ENCODE results near the gene CFAP298.
A peak's percentile ranks its signal among the peaks of the same experiment; 100 is the strongest.

CFAP298 gene

DNA sequence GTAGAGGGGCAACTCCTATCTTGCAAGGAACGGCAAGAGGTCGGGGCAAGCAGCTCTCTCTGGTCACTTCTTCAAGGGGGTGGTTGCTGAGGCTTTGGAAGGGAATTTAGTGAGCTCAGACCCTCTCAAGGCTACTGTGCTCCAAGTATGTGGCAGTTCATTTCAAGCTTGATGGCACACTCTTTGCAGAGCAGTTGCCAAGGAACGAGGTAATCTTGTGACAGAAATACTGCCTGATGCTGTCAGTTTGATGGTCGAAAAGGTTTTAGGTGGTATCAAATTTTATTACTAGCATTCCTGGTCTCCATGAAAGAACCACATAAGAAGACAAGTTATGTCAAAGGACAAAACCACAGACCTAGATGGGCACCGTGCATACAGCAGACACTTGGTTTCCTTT, 13.1 kb downstream of the CFAP298 start:
- DNase-seq (ENCODE audit: low spot score), result no peak

DNA sequence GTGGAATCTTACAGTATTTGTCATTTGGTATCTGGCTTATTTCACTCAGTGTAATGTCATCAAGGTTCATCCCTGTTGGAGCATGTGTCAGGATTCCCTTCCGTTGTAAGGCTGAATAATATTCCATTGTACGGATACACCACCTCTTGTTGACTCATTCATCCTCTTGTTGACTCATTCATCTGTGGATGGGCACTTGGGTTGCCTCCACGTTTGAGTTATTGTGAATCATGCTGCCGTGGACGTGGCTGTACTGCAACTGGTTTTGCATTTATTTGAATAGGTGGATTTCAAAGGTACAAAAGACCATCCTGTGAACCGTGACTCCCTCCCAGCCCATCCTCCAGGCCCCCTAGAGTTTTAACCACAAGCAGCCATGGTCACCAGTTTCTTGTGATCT, 15.0 kb downstream of the CFAP298 start:
- peak; percentile 39 for DNase-seq (ENCODE audit: low spot score)

DNA sequence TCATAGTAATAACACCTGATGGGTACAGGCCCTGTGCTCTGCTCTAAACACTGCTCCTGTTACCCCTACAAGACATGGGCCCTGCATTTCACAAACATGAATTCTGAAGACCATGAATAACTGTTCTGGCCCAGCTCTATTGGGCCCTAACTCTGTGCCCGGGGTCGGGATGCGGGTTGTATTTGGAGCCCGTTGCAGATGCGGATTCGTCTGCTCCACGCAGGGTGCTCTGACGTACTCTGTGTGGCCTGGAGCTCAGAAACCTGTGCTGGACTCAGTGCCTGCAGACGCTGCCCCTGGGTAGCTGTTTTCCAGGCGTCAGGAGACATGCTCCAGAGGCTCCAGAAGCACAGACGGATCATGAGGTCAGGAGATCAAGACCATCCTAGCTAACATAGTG, 16.7 kb downstream of the CFAP298 start:
- DNase-seq (ENCODE audit: low spot score), result no peak

DNA sequence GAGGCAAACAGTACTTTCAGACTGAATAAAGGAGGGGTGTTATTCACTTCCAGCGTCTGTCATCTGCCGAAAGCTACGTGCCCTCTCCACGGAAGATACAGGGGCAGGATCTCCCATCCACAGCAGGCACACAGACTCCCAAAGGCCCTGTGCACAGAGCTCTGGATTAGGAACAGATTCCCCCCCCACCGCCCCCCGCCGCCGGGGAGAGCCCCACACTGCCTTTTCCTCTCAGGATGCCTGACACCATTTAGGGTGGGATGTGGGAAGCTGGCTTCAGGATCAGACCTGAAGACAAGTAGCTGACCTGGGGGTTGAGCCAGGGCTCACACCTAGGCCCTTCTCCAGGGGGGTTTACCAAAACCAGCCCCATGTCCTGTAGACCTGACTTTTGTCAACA, 18.5 kb downstream of the CFAP298 start:
- DNase-seq (ENCODE audit: low spot score), result no peak

DNA sequence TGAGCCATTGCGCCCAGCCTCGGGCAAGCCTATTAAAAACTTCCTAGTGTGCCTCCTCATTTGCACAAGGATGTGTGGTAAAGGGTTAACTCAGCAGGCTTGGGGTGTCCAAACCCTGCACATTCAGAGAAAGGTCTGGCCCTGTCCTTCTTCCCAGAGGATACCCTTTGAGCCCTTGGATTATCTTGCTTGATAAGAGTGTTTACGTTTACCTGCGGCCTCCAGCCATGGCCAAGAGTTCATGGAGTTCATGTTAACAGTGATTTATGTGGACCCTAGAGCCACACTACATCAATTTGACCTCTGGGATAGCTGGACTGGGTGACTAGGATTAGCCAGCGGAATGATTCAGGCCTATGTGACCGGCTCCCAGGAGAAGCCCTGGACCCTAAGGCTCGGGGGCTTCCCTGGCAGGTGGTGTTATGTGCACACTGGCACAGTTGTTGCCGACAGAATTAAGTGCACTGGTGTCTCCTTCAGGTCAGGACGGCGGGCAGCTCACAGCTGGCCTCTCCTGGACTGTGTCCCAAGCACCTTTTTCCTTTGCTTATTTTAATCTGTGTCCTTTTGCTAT, 19.2 kb downstream of the CFAP298 start:
- no peak for DNase-seq (ENCODE audit: low spot score)

DNA sequence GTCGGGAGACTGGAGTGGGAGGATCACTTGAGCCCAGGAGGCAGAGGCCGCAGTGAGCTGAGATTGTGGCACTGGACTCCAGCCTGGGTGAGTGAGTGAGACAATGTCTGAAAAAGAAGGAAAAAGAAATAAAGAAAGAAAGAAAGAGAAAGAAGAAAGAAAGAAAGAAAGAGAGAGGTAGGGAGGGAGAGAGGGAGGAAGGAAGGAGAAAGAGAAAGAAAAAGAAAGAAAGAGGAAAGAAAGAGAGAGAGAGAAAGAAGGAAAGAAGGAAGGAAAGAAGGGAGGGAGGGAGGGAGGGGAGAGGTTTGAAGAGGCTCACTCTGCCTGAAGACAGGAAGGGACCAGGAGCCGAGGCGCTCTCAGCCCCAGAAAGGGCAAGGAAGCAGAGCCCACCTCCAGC, 22.0 kb downstream of the CFAP298 start:
- DNase-seq (ENCODE audit: low spot score), result no peak

DNA sequence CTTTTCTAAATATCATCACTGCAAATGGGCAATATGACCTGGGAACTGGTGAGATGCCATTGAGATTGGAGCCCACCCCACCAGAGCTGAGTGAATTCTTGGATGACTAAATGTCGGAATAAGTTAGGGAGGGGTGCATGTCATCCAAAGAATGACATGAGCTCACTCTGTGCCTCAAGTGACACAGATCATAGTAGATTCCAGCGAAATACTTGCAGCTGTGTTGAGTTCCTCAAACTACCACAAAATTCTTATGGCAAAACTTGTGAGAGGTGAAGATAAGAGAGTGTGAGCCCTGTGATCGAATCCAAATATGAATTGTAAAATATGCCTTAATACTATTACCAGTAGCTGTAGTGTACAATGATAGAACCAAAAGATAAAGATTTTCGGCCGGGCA, 24.5 kb downstream of the CFAP298 start:
- no peak for DNase-seq (ENCODE audit: low spot score)

DNA sequence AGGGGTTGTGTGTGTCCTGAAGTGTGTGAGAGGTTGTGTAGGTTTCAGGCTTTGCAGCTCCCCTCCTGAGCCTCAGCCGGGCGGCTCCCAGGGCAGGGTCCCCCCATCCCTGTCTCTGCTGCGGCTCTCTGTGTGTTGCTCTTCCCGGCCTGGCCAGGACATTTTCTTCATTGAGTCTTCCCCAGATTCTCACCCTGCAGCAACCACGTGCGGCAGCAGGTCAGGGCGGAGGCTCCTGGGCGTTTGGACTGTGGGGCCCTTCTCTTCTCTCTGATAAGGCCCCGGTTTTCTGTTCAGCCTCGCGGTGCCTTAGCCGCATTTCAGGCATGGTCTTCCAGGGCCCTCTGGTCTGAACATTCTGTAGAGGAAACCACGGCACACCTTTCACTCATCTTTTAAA, 25.1 kb downstream of the CFAP298 start:
- no peak for DNase-seq (ENCODE audit: low spot score)

DNA sequence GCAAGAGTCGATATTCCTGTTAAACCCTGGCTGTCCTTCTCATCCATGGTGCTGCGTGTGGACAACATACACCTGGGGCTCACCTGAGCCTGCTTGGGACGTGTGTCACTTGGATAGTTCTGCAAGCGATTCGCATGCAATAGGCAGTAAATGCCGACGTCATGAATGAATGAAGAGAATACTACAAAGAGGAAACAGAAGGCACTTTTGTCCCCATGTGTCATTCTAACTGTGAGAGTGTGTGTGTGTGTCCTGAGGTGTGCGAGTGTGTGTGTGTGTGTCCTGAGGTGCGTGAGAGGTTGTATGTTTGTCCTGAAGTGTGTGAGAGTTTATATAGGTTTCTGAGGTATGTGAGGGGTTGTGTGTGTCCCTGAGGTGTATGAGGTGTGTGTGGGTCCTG, 26.2 kb downstream of the CFAP298 start:
- DNase-seq (ENCODE audit: low spot score), result no peak

DNA sequence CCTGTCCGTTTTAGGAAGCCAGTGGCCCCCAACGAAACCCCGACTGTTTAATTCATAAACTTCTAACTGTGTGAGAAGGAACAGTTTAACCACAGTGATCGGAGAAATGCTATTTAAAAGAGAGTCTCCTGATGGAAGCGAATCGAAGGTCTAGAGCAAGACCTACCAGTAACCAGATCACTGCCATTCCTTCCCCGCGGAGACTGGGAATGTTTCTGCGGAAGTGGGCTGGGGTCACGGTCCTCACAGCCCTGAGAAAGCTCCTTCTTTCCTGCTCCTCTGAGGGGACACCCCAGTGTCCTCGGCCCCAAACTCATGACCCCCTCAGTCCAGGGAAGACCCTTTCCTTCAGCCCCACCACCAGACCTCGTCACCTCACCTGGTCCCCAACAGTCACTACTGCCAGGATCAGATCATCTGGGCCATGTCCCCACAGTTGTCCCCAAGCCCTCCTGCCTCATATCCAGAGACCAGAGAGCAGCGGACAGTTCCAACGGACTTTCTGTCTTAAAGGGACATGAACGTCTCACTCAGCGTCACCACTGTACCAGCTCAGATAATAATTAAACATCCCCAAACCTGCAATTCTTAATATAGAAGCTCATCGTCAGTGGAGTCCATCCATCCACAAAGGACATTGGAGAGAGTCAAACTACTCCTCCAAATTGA, 27.0 kb downstream of the CFAP298 start, which contains the start of gene TCP10L:
TSS of gene TCP10L (minus strand) at position 482 of the 669 bp plus-strand sequence. CDS start 1,219 bp downstream, outside the sequence.
- DNase-seq (ENCODE audit: low spot score), result no peak

DNA sequence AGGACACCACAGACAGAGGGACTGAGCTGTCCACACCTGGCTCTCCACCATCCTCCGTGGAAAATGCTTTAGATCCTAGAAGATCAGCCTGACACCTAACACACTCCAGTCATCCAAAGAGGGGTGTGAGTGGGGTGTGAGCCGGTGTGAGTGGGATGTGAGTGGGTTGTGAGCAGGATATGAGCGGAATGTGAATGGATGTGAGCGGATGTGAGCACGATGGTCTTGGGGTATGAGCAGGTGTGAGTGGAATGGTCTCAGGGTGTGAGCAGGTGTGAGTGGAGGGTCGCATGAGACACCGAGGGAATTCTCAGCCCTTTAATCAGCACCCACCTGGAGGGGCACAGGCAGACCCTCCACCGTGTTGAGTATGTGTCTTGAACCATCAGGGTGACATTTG, 27.7 kb downstream of the CFAP298 start:
- DNase-seq (ENCODE audit: low spot score), result no peak

DNA sequence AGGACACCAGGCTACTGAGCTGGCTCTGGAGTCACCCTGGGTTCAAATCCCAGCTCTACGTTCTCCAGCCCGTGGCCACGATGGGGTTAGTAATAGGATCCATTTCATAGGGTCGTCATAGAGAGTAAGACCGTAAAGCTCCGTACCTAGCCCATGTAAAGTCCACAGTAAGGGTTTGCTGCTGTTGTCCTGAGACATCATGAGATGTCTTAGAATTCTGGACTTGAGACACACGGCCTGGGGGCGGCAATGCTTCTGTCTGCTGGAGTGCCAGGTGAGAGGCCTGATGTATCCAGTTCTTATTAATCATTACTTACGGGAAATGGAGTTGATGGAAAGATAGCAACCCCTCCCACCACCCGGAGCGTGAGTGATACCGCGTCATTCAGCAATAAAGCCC, 30.4 kb downstream of the CFAP298 start:
- DNase-seq (ENCODE audit: low spot score), result no peak

DNA sequence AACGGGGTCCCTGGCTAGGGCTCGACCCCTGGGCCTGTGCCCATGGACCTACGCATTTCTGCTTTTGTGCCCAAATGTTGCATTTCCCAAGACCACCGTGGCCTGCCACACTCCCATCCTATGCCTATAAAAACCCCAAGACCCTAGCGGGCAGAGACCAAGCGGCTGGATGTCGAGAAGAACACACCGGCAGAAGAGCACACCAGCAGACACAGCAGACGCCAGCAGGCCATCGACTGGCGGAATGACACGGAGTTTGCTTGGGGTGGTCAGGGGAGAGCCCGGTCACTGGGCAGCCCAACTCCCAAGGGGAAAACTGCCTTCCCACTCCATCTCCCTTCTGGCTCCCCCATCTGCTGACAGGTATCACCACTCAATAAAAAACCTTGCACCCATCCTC, 31.2 kb downstream of the CFAP298 start:
- no peak for DNase-seq (ENCODE audit: low spot score)

DNA sequence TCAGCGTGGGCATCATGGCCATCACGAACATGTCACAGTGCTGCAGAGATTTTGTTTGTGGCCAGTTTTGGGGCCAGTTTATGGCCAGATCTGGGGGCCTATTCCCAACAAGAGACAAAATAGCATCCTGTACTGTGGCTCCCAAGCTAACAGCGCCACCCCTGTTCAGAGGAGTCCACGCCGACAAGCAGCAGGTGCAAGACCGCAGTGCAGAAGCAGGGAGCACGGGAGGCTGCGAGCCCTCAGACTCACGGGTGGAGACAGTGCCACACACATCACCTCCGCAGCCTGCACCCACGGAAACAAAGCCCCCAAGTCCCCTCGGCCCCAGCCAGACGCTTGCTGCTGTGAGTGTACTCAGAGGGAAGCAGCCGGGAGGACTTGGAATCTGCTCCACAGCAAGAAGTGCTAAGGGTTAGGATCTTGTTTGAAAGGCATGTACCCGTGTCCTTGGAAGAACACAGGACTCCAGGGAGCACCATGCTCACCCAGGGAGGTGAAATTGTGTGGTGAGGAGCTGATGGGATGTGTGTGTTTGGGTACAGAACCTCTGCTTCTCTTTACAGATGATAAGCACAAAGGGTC, 34.0 kb downstream of the CFAP298 start:
- no peak for DNase-seq (ENCODE audit: low spot score)

DNA sequence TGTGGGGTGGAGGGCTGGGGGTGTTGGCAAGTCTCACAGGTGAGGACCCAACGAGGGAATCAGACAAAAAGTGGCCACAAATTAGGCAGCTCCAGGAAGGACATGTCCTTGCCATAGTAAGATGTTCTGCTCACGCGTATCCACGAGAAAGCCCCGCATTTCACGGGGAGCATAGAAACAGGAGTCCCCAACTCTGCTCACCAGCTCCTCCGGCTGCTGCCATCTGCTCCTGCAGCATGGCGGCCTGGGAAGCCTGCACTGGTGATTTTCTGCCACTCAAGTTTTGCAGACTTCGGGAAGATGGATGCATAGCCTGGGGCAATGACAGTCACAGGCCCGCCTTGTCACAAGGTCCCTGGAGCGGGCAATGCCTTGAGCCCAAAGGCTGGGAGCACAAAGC, 36.2 kb downstream of the CFAP298 start:
- no peak for DNase-seq (ENCODE audit: low spot score)

DNA sequence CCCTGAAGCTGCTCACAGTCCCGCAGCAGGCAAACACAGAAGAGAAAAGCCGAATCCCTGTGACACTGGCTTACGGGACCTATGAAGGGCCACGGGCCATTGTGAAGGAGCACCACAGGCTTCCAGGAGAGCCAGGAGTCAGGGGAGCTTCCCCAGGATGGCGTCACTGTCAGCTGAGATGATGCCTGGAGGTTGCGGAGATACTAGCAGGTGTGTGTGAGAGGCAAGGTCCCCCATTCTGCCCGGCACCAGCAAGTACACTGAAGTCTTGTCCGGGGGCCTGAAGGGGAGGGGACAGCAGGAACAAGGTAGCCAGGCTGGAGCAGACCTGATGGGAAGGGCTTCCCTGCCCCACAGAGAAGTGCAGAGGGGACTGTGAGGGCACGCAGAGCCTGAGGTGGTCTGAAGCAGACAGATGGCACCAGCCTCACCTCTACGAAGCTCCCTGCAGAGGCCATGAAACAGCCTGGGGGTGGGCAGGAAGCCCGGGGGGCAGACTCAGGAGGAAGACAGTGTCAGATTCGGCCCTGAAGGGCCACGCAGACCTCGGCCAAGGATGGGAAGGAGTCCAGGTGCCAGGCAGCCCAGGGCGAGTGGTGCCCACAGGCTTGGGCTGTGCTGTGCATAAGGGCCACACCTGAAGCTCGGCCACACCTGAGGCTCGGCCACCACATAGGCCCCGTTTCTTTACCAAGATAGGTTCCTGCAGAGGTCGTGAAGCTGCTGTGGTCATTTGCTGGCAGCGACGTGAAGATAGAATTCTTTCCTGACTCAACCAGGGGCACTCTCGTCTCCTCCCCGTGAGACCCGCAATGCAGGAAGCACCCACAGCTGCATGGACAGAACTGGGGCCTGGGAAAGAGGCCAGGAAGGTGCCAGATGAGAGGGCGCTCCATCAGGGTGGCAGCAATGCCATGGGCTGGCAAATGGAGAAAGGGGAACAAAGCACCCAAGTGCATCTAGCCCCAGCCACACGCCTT, 36.9 kb downstream of the CFAP298 start:
- DNase-seq (ENCODE audit: low spot score), result no peak

DNA sequence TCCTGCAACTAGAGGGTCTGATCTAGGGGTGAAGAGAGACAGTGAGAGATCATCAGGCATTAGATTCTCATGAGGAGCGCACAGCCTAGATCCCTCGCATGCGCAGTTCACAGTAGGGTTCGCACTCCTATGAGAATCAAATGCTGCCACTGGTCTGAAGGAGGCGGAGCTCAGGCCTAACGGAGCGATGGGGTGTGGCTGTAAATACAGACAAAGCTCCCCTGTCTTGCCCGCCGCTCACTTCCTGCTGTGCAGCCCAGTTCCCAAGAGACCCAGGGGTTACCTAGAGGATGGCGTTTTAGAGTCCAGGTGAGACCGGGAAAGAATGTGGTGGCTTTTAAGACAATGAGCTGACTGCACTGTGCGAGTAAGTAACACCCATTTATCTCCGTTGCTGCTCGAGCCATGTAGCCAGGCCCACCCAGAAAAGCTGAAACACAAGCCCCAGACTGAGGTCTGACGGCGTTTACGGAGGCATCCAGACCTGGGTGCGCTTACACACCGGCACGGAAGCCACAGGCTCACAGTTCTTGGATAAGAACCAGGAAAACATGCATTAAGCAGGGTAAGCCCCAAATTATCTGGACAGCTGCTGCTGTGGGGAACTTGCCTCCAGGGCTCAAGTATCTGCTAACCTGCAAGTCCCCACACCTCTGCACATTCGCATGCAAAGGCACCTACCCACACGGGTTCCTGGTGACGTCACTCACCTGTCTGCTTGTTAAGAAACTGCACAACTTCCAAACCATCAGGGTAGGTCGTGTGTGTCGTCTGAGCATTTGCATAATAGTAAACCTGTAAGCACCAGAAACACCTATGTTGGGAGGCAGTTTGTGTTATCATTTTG, 39.4 kb downstream of the CFAP298 start:
- no peak for DNase-seq (ENCODE audit: low spot score)

DNA sequence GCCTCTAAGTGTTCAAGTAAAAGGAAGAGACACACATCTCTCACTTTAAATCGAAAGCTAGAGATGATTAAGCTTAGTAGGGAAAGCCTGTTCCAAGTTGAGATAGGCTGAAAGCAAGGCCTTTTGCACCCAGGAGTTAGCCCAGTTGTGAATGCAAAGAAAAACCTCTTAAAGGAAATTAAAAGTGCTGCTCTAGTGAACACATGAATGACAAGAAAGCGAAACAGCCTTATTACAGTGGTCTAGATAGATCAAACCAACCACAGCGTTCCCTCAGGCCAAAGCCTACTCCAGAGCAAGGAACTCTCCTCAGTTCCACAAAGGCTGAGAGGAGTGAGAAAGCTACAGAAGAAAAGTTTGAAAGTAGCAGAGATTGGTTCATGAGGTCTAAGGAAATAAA, 41.7 kb downstream of the CFAP298 start:
- DNase-seq (ENCODE audit: low spot score), result no peak

DNA sequence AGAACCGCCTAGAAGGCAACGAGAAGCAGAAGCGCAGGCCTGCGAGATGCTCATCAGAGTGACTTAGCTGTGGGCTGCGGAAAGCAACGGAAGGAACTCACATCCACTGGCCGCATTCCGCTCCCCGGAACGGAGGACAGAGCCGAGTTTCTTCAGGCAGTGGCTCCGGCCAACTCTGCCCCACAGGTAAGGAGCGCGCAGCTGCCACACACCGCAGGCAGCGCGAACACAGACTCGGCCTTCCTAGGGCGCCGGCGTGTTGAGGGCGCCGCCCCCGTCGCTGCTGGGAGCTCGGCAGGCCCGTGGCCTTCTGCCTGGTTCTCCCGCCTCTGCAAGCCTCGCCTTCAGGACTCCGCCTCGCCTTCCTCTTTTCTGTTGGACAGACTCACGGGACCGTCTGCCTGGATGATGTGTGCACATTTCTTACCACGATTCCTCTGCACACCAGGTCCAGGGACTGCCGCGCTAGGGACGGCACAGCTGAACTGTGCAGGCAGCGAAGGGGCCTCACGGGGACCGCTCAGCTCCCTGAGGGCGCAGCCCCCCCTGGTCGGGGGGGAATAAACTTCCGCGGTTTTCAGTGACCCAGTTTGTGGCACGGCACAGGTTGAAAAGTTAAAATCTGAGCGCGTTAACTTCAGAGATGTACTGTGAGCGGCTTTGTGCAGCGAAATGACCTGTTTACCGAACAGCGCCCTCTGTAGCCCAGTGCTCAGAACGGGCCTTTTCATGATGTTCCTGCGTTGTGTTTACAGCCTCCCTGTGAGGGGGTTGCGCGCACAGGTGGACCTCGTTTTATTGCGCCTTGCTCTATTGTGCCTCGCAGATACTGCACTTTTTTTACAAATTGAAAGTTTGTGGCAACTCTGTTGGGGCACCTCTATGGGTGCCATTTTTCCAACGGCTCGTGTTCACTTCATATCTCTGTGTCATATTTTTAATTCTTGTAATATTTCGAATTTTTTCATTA, 42.6 kb downstream of the CFAP298 start:
- peak; percentile 81 for DNase-seq (ENCODE audit: low spot score)

DNA sequence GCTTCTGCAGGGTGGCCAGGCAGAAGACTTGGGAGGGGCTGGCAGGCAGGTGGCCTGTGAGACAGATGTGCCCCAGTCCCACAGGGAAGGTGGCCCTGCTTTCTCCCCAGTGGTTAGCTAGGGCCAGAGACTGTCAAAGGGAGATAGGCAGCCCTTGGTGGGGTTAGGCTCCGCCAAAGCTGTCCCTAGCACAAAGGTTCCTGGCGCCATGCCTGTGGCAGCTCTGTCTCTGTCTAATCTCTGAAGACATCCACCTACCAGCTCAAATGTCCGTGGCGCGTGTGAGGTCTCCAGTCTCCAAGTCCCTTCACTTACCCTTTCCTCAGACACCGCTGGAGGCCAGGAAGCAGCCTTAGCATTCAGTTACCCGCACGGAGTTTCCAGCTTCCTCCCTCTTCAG, 44.6 kb downstream of the CFAP298 start:
- no peak for DNase-seq (ENCODE audit: low spot score)
